GM12878 (cell line): ENCODE results near the gene DLGAP3. TPM values are rescaled to one million over a fixed set of nuclear protein-coding genes. Genes with fewer than 3 reads are reported as not detected.

Source experiments
- ATAC-seq: fragments of 200-7000 bp; cut with Tn5 transposase; 3 replicates; pipeline ENCODE4 v1.9.1; 2020; ENCODE audit warnings: mild to moderate bottlenecking, moderate library complexity
- BruUV-seq: library from RNA; stranded (reverse); fragments of 400-500 nt; replicated peaks from 2 replicates; lab custom pipeline; 2021; lab: Mats Ljungman, UMichigan
- CTCF ChIA-PET: fragments of 300-600 bp; sonication (Branson Sonifier 250); formaldehyde crosslinking; extraction: SDS; loops from one replicate; lab custom pipeline; 2021; ENCODE audit warnings: inconsistent platforms; lab: Yijun Ruan, JAX
- POLR2A ChIA-PET: fragments of 350-600 bp; formaldehyde crosslinking; extraction: SDS; loops from one replicate; lab custom pipeline; 2021; ENCODE audit warnings: inconsistent platforms; lab: Charles Lee
- RAD21 ChIA-PET: fragments of 300-600 bp; sonication (Branson Sonifier 250); formaldehyde crosslinking; loops from one replicate; lab custom pipeline; 2023; ENCODE audit warnings: antibody characterized with exemption; ENCODE audit not compliant: unreplicated experiment; lab: Charles Lee
- SMC1A ChIA-PET: fragments of 300-600 bp; sonication (Branson Sonifier 250); formaldehyde crosslinking; loops from one replicate; lab custom pipeline; 2023; ENCODE audit not compliant: unreplicated experiment, uncharacterized antibody; lab: Charles Lee
- DNase-seq: peaks from one replicate; pipeline ENCODE4 v3.0.0-alpha.2; 2011; ENCODE audit warnings: low read depth, low spot score
- FAIRE-seq: peaks from 3 replicates; lab custom pipeline; 2011; peaks lifted over from hg19 to GRCh38; lab: Jason Lieb, UNC
- H2AFZ ChIP-seq: 2 replicates; pipeline ENCODE4 v1.6.0; 2011; ENCODE audit warnings: low read depth, low read length, control low read depth; ENCODE audit not compliant: control insufficient read depth
- H3K27ac ChIP-seq: 2 replicates; pipeline ENCODE4 v1.5.1; 2011; ENCODE audit warnings: control low read depth; ENCODE audit not compliant: control insufficient read depth, insufficient read depth
- H3K27me3 ChIP-seq, 2 experiments: replicated peaks in 1 of 2; 2 replicates each; pipeline versions ENCODE4 v1.6.0 to v1.6.1; 2011; ENCODE audit warnings: low read length in 1 of 2; ENCODE audit not compliant: control insufficient read depth in 2 of 2, insufficient read depth in 2 of 2
- H3K36me3 ChIP-seq, 2 experiments: 2 replicates each; pipeline ENCODE4 v1.5.1; 2011; ENCODE audit warnings: low read length in 1 of 2; ENCODE audit not compliant: control insufficient read depth in 2 of 2, insufficient read depth in 2 of 2
- H3K4me1 ChIP-seq: 2 replicates; pipeline ENCODE4 v1.6.1; 2011; ENCODE audit warnings: mild to moderate bottlenecking, low read length, moderate library complexity, mixed read lengths; ENCODE audit not compliant: control insufficient read depth, insufficient read depth
- H3K4me2 ChIP-seq: 2 replicates; pipeline ENCODE4 v1.6.0; 2011; ENCODE audit warnings: control low read depth; ENCODE audit not compliant: control insufficient read depth, insufficient read depth
- H3K4me3 ChIP-seq: fragments of 200-600 bp; sonication (generic); 2 replicates; pipeline ENCODE4 v1.5.1; 2016
- H3K79me2 ChIP-seq: 2 replicates; pipeline ENCODE4 v1.6.0; 2011; ENCODE audit warnings: low read length; ENCODE audit not compliant: control insufficient read depth, insufficient read depth
- H3K9ac ChIP-seq: 2 replicates; pipeline ENCODE4 v1.8.0; 2011; ENCODE audit warnings: low read length, control low read depth, mixed read lengths; ENCODE audit not compliant: control insufficient read depth, insufficient read depth
- H3K9me3 ChIP-seq: replicated peaks from 3 replicates; pipeline ENCODE4 v1.5.1; 2011; ENCODE audit warnings: mild to moderate bottlenecking, low read length; ENCODE audit not compliant: control insufficient read depth, insufficient read depth
- H4K20me1 ChIP-seq: 2 replicates; pipeline ENCODE4 v1.6.0; 2011; ENCODE audit not compliant: control insufficient read depth, insufficient read depth
- GABPA ChIP-seq: IDR thresholded peaks from 2 replicates; pipeline ENCODE4 v1.6.1; 2014; ENCODE audit warnings: antibody characterized with exemption, low read depth, mild to moderate bottlenecking, inconsistent platforms
- KDM1A ChIP-seq: fragments of 200-600 bp; sonication (generic); IDR thresholded peaks from 2 replicates; pipeline ENCODE4 v1.6.1; 2016; ENCODE audit warnings: borderline replicate concordance
- MXI1 ChIP-seq: fragments of 150-350 bp; IDR thresholded peaks from 2 replicates; pipeline ENCODE4 v1.6.1; 2011; ENCODE audit warnings: low read depth, mild to moderate bottlenecking, inconsistent platforms, low read length, improper control_type of control experiment
- PML ChIP-seq: IDR thresholded peaks from 2 replicates; pipeline ENCODE4 v1.6.1; 2012; ENCODE audit warnings: low read length, inconsistent platforms
- RELA ChIP-seq: fragments of 450-650 bp; IDR thresholded peaks from 2 replicates; pipeline ENCODE4 v1.8.0; 2014; ENCODE audit warnings: borderline replicate concordance; ENCODE audit not compliant: partially characterized antibody
- SP1 ChIP-seq: IDR thresholded peaks from one replicate; pipeline ENCODE4 v1.6.1; 2011; ENCODE audit warnings: low read depth, low read length
- SREBF2 ChIP-seq: IDR thresholded peaks from 2 replicates; pipeline ENCODE4 v1.6.1; 2012; ENCODE audit warnings: mild to moderate bottlenecking, low read length
- TCF12 ChIP-seq: IDR thresholded peaks from 2 replicates; pipeline ENCODE4 v1.6.1; 2011; ENCODE audit warnings: low read depth, mild to moderate bottlenecking, low read length
- ZNF24 ChIP-seq: fragments of 450-650 bp; IDR thresholded peaks from 2 replicates; pipeline ENCODE4 v1.6.1; 2017; ENCODE audit warnings: antibody characterized with exemption, mild to moderate bottlenecking
- WGBS: methylation state at CpG from one replicate; pipeline ENCODE4 v1.1.6; 2016; ENCODE audit warnings: low lambda C conversion rate; ENCODE audit not compliant: insufficient replicate concordance, insufficient coverage; ENCODE audit errors: missing lambda C conversion rate; 5-methylcytosine and 5-hydroxymethylcytosine counted together
- in situ Hi-C: fragments of 300-500 bp; cut with MboI; formaldehyde crosslinking; loops from 9 replicates; pipeline ENCODE4 v1.14.3; 2018; ENCODE audit warnings: mixed read lengths
- intact Hi-C: fragments of 100-400 bp; cut with micrococcal nuclease; formaldehyde crosslinking; loops from one replicate; pipeline ENCODE4 v1.14.2; 2022; ENCODE audit not compliant: unreplicated experiment
- polyA plus RNA-seq, 11 experiments: library from polyadenylated mRNA; depleted of rRNA in 4 of 11; unstranded in 6 of 11; stranded (reverse) in 5 of 11; fragments of >200 nt; fragmentation: Nextera tagmentation in 4 of 11; fragmentation: Illumina TruSeq in 1 of 11; extraction: Ambion mirVana in 4 of 11; extraction: Trizol in 1 of 11; gene quantifications; 1 replicate in 1 of 11; 2 replicates in 10 of 11; pipeline versions ENCODE4 v1.2.1 to v1.2.3, GENCODE V29; 2011 to 2016; ENCODE audit warnings: inconsistent platforms in 2 of 11, missing spikeins in 2 of 11, low read depth in 1 of 11
- total RNA-seq, 4 experiments: library from RNA; depleted of rRNA in 3 of 4; stranded (reverse); fragments of >200 nt in 3 of 4; fragmentation: Illumina TruSeq in 1 of 4; extraction: Trizol in 1 of 4; gene quantifications; 2 replicates each; pipeline versions ENCODE4 v1.2.1 to v1.2.3, GENCODE V29; 2013 to 2021
- TF ChIP-seq, protein P1 (sequence below): IDR thresholded peaks from 2 replicates; pipeline ENCODE4 v1.6.1; 2012; ENCODE audit warnings: low read depth, low read length, improper control_type of control experiment
- TF ChIP-seq, protein P2 (sequence below), 3 experiments: IDR thresholded peaks in 2 of 3; conservative IDR thresholded peaks in 1 of 3; 2 replicates each; pipeline ENCODE4 v1.5.1; 2011; ENCODE audit warnings: low read depth in 3 of 3, low read length in 3 of 3, mild to moderate bottlenecking in 3 of 3, control low read depth in 2 of 3, moderate library complexity in 2 of 3, inconsistent platforms in 1 of 3, mixed read lengths in 1 of 3; ENCODE audit not compliant: control insufficient read depth in 2 of 3, insufficient read depth in 1 of 3; ENCODE audit errors: extremely low read depth in 1 of 3
- TF ChIP-seq, protein P3 (sequence below): IDR thresholded peaks from 2 replicates; pipeline ENCODE4 v1.6.1; 2011; ENCODE audit warnings: mild to moderate bottlenecking, low read depth, low read length, moderate library complexity; ENCODE audit not compliant: insufficient replicate concordance

The DLGAP3 gene
- total and polyA plus RNA-seq, 10 of the 15 experiments (the other 5 are each of a cell fraction or from before 2014, with no cell fraction given): 0.03 to 0.15 (median 0.08) TPM; not detected in 4

DNA sequence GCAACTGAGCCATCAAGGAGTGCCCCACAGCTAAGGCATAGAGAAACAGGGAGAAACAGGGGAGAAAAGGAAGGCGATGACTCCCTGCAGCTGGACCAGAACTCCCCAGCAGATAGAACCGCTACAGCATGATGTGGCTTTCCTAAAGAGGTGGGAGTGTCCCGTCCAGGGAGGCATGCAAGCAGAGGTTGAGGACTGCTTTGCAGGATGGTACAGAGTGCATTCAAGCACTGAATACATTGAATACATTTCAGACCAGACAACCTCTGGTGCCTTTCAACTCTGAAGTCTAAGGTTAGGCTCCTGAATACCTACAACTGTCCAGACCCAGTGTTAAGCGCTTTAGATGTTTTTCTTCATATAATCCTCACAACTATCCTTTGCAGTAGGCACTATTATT is 13.3 kb downstream of the DLGAP3 start:
- H3K9ac ChIP-seq: no peak overlapping the region
- H2AFZ ChIP-seq: no peak overlapping the region
- CTCF ChIA-PET: no interaction called here
- 48% methylated on average over 4 of the region's 4 CpGs for WGBS
- intact Hi-C loops (no loop called here), in situ Hi-C loops (no loop called here)
- no peaks in the 10 kb centered on the region for H3K36me3 ChIP-seq
- no peak overlapping the region for H3K4me2 ChIP-seq
- POLR2A ChIA-PET: no interaction called here
- no peaks in the 10 kb centered on the region for H3K9me3 ChIP-seq
- peaks cover 14% of the 10 kb centered on the region for H3K4me1 ChIP-seq
- SMC1A ChIA-PET: no interaction called here
- no peak overlapping the region for H3K27ac ChIP-seq
- H3K79me2 ChIP-seq: no peaks in the 10 kb centered on the region
- H3K4me3 ChIP-seq: no peak overlapping the region
- FAIRE-seq: no peak
- RAD21 ChIA-PET: no interaction called here
- no peak for ATAC-seq
- H3K27me3 ChIP-seq: no peaks in the 10 kb centered on the region; a peak in 2 of 4 replicates
- TF ChIP-seq, protein P1, sequence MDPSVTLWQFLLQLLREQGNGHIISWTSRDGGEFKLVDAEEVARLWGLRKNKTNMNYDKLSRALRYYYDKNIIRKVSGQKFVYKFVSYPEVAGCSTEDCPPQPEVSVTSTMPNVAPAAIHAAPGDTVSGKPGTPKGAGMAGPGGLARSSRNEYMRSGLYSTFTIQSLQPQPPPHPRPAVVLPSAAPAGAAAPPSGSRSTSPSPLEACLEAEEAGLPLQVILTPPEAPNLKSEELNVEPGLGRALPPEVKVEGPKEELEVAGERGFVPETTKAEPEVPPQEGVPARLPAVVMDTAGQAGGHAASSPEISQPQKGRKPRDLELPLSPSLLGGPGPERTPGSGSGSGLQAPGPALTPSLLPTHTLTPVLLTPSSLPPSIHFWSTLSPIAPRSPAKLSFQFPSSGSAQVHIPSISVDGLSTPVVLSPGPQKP: no peak
- TF ChIP-seq SREBF2: no peak
- TF ChIP-seq, protein P2, sequence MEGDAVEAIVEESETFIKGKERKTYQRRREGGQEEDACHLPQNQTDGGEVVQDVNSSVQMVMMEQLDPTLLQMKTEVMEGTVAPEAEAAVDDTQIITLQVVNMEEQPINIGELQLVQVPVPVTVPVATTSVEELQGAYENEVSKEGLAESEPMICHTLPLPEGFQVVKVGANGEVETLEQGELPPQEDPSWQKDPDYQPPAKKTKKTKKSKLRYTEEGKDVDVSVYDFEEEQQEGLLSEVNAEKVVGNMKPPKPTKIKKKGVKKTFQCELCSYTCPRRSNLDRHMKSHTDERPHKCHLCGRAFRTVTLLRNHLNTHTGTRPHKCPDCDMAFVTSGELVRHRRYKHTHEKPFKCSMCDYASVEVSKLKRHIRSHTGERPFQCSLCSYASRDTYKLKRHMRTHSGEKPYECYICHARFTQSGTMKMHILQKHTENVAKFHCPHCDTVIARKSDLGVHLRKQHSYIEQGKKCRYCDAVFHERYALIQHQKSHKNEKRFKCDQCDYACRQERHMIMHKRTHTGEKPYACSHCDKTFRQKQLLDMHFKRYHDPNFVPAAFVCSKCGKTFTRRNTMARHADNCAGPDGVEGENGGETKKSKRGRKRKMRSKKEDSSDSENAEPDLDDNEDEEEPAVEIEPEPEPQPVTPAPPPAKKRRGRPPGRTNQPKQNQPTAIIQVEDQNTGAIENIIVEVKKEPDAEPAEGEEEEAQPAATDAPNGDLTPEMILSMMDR (IDR thresholded peaks at IDR 0.05 in 2 of 3, conservative IDR thresholded peaks at IDR 0.05 in 1 of 3; ENCODE audit: control insufficient read depth in 2 of 3, extremely low read depth in 1 of 3, insufficient read depth in 1 of 3, low read depth in 3 of 3, low read length in 3 of 3): no peak
- TF ChIP-seq SP1: no peak
- no peak for TF ChIP-seq PML
- no peak for TF ChIP-seq GABPA
- TF ChIP-seq KDM1A: no peak
- no peak for TF ChIP-seq ZNF24
- TF ChIP-seq RELA: no peak
- TF ChIP-seq, protein P3, sequence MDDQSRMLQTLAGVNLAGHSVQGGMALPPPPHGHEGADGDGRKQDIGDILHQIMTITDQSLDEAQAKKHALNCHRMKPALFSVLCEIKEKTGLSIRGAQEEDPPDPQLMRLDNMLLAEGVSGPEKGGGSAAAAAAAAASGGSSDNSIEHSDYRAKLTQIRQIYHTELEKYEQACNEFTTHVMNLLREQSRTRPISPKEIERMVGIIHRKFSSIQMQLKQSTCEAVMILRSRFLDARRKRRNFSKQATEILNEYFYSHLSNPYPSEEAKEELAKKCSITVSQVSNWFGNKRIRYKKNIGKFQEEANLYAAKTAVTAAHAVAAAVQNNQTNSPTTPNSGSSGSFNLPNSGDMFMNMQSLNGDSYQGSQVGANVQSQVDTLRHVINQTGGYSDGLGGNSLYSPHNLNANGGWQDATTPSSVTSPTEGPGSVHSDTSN: no peak
- TF ChIP-seq MXI1: no peak
- no peak for TF ChIP-seq TCF12
- no peaks in the 10 kb centered on the region for H4K20me1 ChIP-seq
- DNase-seq: no peak
- no TSS peak for BruUV-seq
